ENCODE results near the gene DHRS4.
A peak's percentile ranks its signal among the peaks of the same experiment; 100 is the strongest.
"Not testable (repeated sequence)": the region's sequence is repeated elsewhere in the genome, so short reads cannot be mapped to it uniquely, and the experiment has no call there.

The DHRS4 gene

GRCh38 chr14:23950411-23951135 is 3.0 kb upstream of the DHRS4 start:
- Histone ChIP-seq H3K27ac (ENCODE audit: poor library complexity, severe bottlenecking) (no peak overlapping the region), H3K4me1 (ENCODE audit: insufficient read depth, poor library complexity, severe bottlenecking) (no peaks in the 10 kb centered on the region), H3K36me3 (ENCODE audit: low read depth) (peaks cover 1% of the 10 kb centered on the region), H3K4me3 (ENCODE audit: severe bottlenecking) (no peak overlapping the region), H3K27me3 (ENCODE audit: insufficient read depth, poor library complexity, severe bottlenecking) (no peaks in the 10 kb centered on the region), H3K9me3 (ENCODE audit: severe bottlenecking) (no peaks in the 10 kb centered on the region)
- ATAC-seq (ENCODE audit: low read depth) (no peak), DNase-seq (ENCODE audit: low spot score) (no peak)
- no peak for TF ChIP-seq CTCF (IDR thresholded peaks at IDR 0.05; ENCODE audit: poor library complexity, severe bottlenecking)

GRCh38 chr14:23951136-23951466 is 2.5 kb upstream of the DHRS4 start:
- not testable (repeated sequence) for DNase-seq (ENCODE audit: low spot score); H3K27me3 ChIP-seq (ENCODE audit: insufficient read depth, poor library complexity, severe bottlenecking); H3K4me1 ChIP-seq (ENCODE audit: insufficient read depth, poor library complexity, severe bottlenecking); H3K4me3 ChIP-seq (ENCODE audit: severe bottlenecking); H3K27ac ChIP-seq (ENCODE audit: poor library complexity, severe bottlenecking); ATAC-seq (ENCODE audit: low read depth); H3K36me3 ChIP-seq (ENCODE audit: low read depth); H3K9me3 ChIP-seq (ENCODE audit: severe bottlenecking)

GRCh38 chr14:23951590-23952201 is 1.9 kb upstream of the DHRS4 start:
- no peaks in the 10 kb centered on the region for H3K9me3 ChIP-seq (ENCODE audit: severe bottlenecking)
- no peak for TF ChIP-seq CTCF (IDR thresholded peaks at IDR 0.05; ENCODE audit: poor library complexity, severe bottlenecking)
- no peaks in the 10 kb centered on the region for H3K27me3 ChIP-seq (ENCODE audit: insufficient read depth, poor library complexity, severe bottlenecking)
- H3K4me3 ChIP-seq (ENCODE audit: severe bottlenecking) = no peak overlapping the region
- H3K36me3 ChIP-seq (ENCODE audit: low read depth) = peaks cover 7% of the 10 kb centered on the region
- H3K4me1 ChIP-seq (ENCODE audit: insufficient read depth, poor library complexity, severe bottlenecking) = no peaks in the 10 kb centered on the region
- H3K27ac ChIP-seq (ENCODE audit: poor library complexity, severe bottlenecking) = no peak overlapping the region
- no peak for DNase-seq (ENCODE audit: low spot score)
- no peak for ATAC-seq (ENCODE audit: low read depth)

- not testable (repeated sequence) for H3K9me3 ChIP-seq (ENCODE audit: severe bottlenecking); DNase-seq (ENCODE audit: low spot score); H3K4me1 ChIP-seq (ENCODE audit: insufficient read depth, poor library complexity, severe bottlenecking); H3K27me3 ChIP-seq (ENCODE audit: insufficient read depth, poor library complexity, severe bottlenecking)
- Histone ChIP-seq H3K36me3 (ENCODE audit: low read depth) (peaks cover 10% of the 10 kb centered on the region), H3K4me3 (ENCODE audit: severe bottlenecking) (peak overlapping the region; percentile 73), H3K27ac (ENCODE audit: poor library complexity, severe bottlenecking) (peak overlapping the region; percentile 51)
- peak; percentile 8 for ATAC-seq (ENCODE audit: low read depth)
Observed at GRCh38 chr14:23953116-23953463, 480 bp upstream of the DHRS4 start.

- ATAC-seq (ENCODE audit: low read depth); H3K27me3 ChIP-seq (ENCODE audit: insufficient read depth, poor library complexity, severe bottlenecking); H3K4me1 ChIP-seq (ENCODE audit: insufficient read depth, poor library complexity, severe bottlenecking); H3K9me3 ChIP-seq (ENCODE audit: severe bottlenecking); DNase-seq (ENCODE audit: low spot score): not testable (repeated sequence)
- H3K4me3 ChIP-seq (ENCODE audit: severe bottlenecking) = peak overlapping the region; percentile 73
- H3K27ac ChIP-seq (ENCODE audit: poor library complexity, severe bottlenecking) = peak overlapping the region; percentile 51
- peak; percentile 83 for TF ChIP-seq CTCF (IDR thresholded peaks at IDR 0.05; ENCODE audit: poor library complexity, severe bottlenecking)
- peaks cover 12% of the 10 kb centered on the region for H3K36me3 ChIP-seq (ENCODE audit: low read depth)
Observed at GRCh38 chr14:23954279-23954614, 677 bp downstream of the DHRS4 start.

GRCh38 chr14:23954965-23955364 is 1.4 kb downstream of the DHRS4 start:
- H3K27me3 ChIP-seq (ENCODE audit: insufficient read depth, poor library complexity, severe bottlenecking); H3K9me3 ChIP-seq (ENCODE audit: severe bottlenecking); H3K4me3 ChIP-seq (ENCODE audit: severe bottlenecking); ATAC-seq (ENCODE audit: low read depth); H3K4me1 ChIP-seq (ENCODE audit: insufficient read depth, poor library complexity, severe bottlenecking); DNase-seq (ENCODE audit: low spot score): not testable (repeated sequence)
- peaks cover 12% of the 10 kb centered on the region for H3K36me3 ChIP-seq (ENCODE audit: low read depth)
- H3K27ac ChIP-seq (ENCODE audit: poor library complexity, severe bottlenecking) = peak overlapping the region; percentile 51

GRCh38 chr14:23955811-23956210 is 2.2 kb downstream of the DHRS4 start:
- ATAC-seq (ENCODE audit: low read depth); DNase-seq (ENCODE audit: low spot score); H3K4me3 ChIP-seq (ENCODE audit: severe bottlenecking); H3K9me3 ChIP-seq (ENCODE audit: severe bottlenecking); H3K27me3 ChIP-seq (ENCODE audit: insufficient read depth, poor library complexity, severe bottlenecking); H3K4me1 ChIP-seq (ENCODE audit: insufficient read depth, poor library complexity, severe bottlenecking); H3K27ac ChIP-seq (ENCODE audit: poor library complexity, severe bottlenecking): not testable (repeated sequence)
- peaks cover 12% of the 10 kb centered on the region for H3K36me3 ChIP-seq (ENCODE audit: low read depth)

- H3K27me3 ChIP-seq (ENCODE audit: insufficient read depth, poor library complexity, severe bottlenecking); DNase-seq (ENCODE audit: low spot score); H3K9me3 ChIP-seq (ENCODE audit: severe bottlenecking); H3K4me1 ChIP-seq (ENCODE audit: insufficient read depth, poor library complexity, severe bottlenecking); ATAC-seq (ENCODE audit: low read depth); H3K27ac ChIP-seq (ENCODE audit: poor library complexity, severe bottlenecking); H3K4me3 ChIP-seq (ENCODE audit: severe bottlenecking): not testable (repeated sequence)
- peaks cover 12% of the 10 kb centered on the region for H3K36me3 ChIP-seq (ENCODE audit: low read depth)
Observed at GRCh38 chr14:23957913-23958569, 4.5 kb downstream of the DHRS4 start.

- H3K36me3 ChIP-seq (ENCODE audit: low read depth); H3K27me3 ChIP-seq (ENCODE audit: insufficient read depth, poor library complexity, severe bottlenecking); DNase-seq (ENCODE audit: low spot score); ATAC-seq (ENCODE audit: low read depth); H3K9me3 ChIP-seq (ENCODE audit: severe bottlenecking); H3K4me3 ChIP-seq (ENCODE audit: severe bottlenecking); H3K27ac ChIP-seq (ENCODE audit: poor library complexity, severe bottlenecking); H3K4me1 ChIP-seq (ENCODE audit: insufficient read depth, poor library complexity, severe bottlenecking): not testable (repeated sequence)
Observed at GRCh38 chr14:23960899-23961298, 7.3 kb downstream of the DHRS4 start.
